ENCODE measurements around the gene TTC12. TPM values are rescaled to one million over a fixed set of nuclear protein-coding genes. Genes with fewer than 3 reads are reported as not detected.

Gene TTC12
- total and polyA plus RNA-seq, 2 of the 8 experiments (the other 6 are each of a cell fraction or from before 2014, with no cell fraction given): 4.7 to 9.0 TPM

DNA sequence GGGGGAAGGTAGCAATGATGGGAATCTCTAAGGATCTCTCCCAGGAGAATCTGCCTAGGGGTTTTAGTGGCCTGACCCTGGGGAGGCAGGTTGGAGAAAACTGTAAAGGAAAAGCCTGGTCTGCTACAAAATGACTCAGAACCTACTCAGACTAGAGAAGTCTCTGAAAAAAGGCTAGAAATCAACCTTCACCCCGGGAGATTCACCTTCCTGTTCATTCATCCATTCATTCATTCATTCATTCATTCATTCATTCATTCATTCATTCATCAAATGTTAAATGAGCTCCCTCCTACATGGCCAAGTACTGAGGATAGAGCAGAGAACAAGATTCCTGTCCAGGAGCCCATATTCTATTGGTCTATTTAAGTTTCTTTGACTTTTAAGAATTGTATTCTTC lies 64.3 kb downstream of the TTC12 start:
- no peak overlapping the region for H4K5ac ChIP-seq (ENCODE audit: insufficient read length, low read depth, low read length)
- no peak overlapping the region for H2BK120ac ChIP-seq (replicated peaks; ENCODE audit: low read depth, low read length)
- H2AK5ac ChIP-seq (ENCODE audit: low read depth, low read length): no peak overlapping the region
- no peaks in the 10 kb centered on the region for H3K27me3 ChIP-seq (replicated peaks in 1 of 4; ENCODE audit: control insufficient read depth in 3 of 4, extremely low read depth in 1 of 4, insufficient read depth in 3 of 4, low read length in 3 of 4)
- FAIRE-seq: no peak
- no peak overlapping the region for H2BK20ac ChIP-seq (ENCODE audit: low read length)
- H3K18ac ChIP-seq (ENCODE audit: extremely low read depth, low read length): no peak overlapping the region
- no peak overlapping the region for H3K27ac ChIP-seq (ENCODE audit: low read depth, low read length)
- no peak overlapping the region for H4K8ac ChIP-seq (ENCODE audit: extremely low read depth, insufficient read depth, low read length)
- no peak overlapping the region for H4K91ac ChIP-seq (replicated peaks; ENCODE audit: insufficient read length, low read length)
- no peaks in the 10 kb centered on the region for H3K79me2 ChIP-seq (ENCODE audit: control insufficient read depth in 1 of 2, insufficient read depth in 2 of 2, low read length in 2 of 2)
- H3K9me3 ChIP-seq (ENCODE audit: insufficient read depth in 2 of 2, low read depth in 1 of 2, low read length in 1 of 2): no peaks in the 10 kb centered on the region
- no peak overlapping the region for H3K14ac ChIP-seq (ENCODE audit: insufficient read length)
- H3K4me3 ChIP-seq (ENCODE audit: extremely low read depth in 1 of 4, insufficient read depth in 2 of 4, low read depth in 3 of 4, low read length in 4 of 4): no peak overlapping the region
- H3K4me2 ChIP-seq (ENCODE audit: insufficient read depth in 1 of 2, low read depth in 2 of 2, low read length in 2 of 2): no peak overlapping the region
- H2BK5ac ChIP-seq (ENCODE audit: low read depth, low read length): no peak overlapping the region
- DNase-seq (ENCODE audit: low read depth in 1 of 2, low spot score in 2 of 2): no peak
- H3K4me1 ChIP-seq (replicated peaks in 1 of 4; ENCODE audit: control insufficient read depth in 3 of 4, insufficient read depth in 4 of 4, low read length in 3 of 4): peaks cover 0 to 2% (median 0%) of the 10 kb centered on the region in 4 experiments; a peak in 1 of 7 replicates
- no peak overlapping the region for H3K56ac ChIP-seq (replicated peaks; ENCODE audit: insufficient read length, low read depth, low read length)
- no peaks in the 10 kb centered on the region for H3K79me1 ChIP-seq (ENCODE audit: low read depth, low read length)
- H2AFZ ChIP-seq (ENCODE audit: low read length): no peak overlapping the region
- H3K23me2 ChIP-seq (ENCODE audit: low read depth, low read length): no peaks in the 10 kb centered on the region
- no peak overlapping the region for H2BK12ac ChIP-seq (ENCODE audit: low read depth, low read length)
- H4K20me1 ChIP-seq (replicated peaks in 1 of 2; ENCODE audit: control insufficient read depth in 1 of 2, insufficient read depth in 2 of 2, low read length in 2 of 2): no peaks in the 10 kb centered on the region
- WGBS, 2 experiments (ENCODE audit: extremely low coverage in 1 of 2, insufficient coverage in 1 of 2, insufficient read length in 1 of 2, insufficient replicate concordance in 2 of 2, low coverage in 1 of 2, low lambda C conversion rate in 2 of 2, missing lambda C conversion rate in 1 of 2): 76% methylated on average over 1 of the region's 1 CpG; no CpG with 5 or more reads in 1 of the 2 experiments
- ChIA-PET POLR2A (ENCODE audit: partially characterized antibody) (no interaction called here), CTCF (ENCODE audit: partially characterized antibody) (interaction anchor here (3.2 kb wide), 1 partner anchor 11 kb away, joined by 8 read pairs; no protein-coding TSS in a partner anchor)
- no peak overlapping the region for H3K9ac ChIP-seq (replicated peaks in 1 of 4; ENCODE audit: extremely low read depth in 1 of 4, low read depth in 3 of 4, low read length in 3 of 4)
- no peak overlapping the region for H3K4ac ChIP-seq (replicated peaks; ENCODE audit: insufficient read length, low read depth, low read length)
- no peaks in the 10 kb centered on the region for H3K36me3 ChIP-seq (ENCODE audit: control insufficient read depth in 2 of 4, insufficient read depth in 4 of 4, low read length in 3 of 4)
- no peak overlapping the region for H3K23ac ChIP-seq (ENCODE audit: insufficient read length)
- no peak overlapping the region for H2BK15ac ChIP-seq (ENCODE audit: low read length)
- TF ChIP-seq, protein P1, sequence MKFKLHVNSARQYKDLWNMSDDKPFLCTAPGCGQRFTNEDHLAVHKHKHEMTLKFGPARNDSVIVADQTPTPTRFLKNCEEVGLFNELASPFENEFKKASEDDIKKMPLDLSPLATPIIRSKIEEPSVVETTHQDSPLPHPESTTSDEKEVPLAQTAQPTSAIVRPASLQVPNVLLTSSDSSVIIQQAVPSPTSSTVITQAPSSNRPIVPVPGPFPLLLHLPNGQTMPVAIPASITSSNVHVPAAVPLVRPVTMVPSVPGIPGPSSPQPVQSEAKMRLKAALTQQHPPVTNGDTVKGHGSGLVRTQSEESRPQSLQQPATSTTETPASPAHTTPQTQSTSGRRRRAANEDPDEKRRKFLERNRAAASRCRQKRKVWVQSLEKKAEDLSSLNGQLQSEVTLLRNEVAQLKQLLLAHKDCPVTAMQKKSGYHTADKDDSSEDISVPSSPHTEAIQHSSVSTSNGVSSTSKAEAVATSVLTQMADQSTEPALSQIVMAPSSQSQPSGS (IDR thresholded peaks at IDR 0.05; ENCODE audit: low read length): no peak
- TF ChIP-seq JUND (IDR thresholded peaks at IDR 0.05; ENCODE audit: low read length): no peak
- no peak for TF ChIP-seq KDM4A (IDR thresholded peaks at IDR 0.05; ENCODE audit: low read depth, low read length, severe bottlenecking)
- TF ChIP-seq RAD21 (IDR thresholded peaks at IDR 0.05 in 1 of 2, conservative IDR thresholded peaks at IDR 0.05 in 1 of 2; ENCODE audit: low read depth in 2 of 2, low read length in 2 of 2): no peak
- no peak for TF ChIP-seq NRF1 (IDR thresholded peaks at IDR 0.05; ENCODE audit: low read depth, low read length)
- no peak for TF ChIP-seq SP2 (IDR thresholded peaks at IDR 0.05; ENCODE audit: low read length)
- TF ChIP-seq, protein P2, sequence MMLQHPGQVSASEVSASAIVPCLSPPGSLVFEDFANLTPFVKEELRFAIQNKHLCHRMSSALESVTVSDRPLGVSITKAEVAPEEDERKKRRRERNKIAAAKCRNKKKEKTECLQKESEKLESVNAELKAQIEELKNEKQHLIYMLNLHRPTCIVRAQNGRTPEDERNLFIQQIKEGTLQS (IDR thresholded peaks at IDR 0.05; ENCODE audit: insufficient read depth, low read depth, low read length): no peak
- TF ChIP-seq SUZ12 (IDR thresholded peaks at IDR 0.05; ENCODE audit: low read length): no peak
- no peak for TF ChIP-seq RXRA (IDR thresholded peaks at IDR 0.05; ENCODE audit: insufficient read depth, low read depth, low read length)
- no peak for TF ChIP-seq CTBP2 (IDR thresholded peaks at IDR 0.05; ENCODE audit: borderline replicate concordance, insufficient read depth, insufficient read length, low read length)
